ENCODE data around the gene SLC66A2.

DNA sequence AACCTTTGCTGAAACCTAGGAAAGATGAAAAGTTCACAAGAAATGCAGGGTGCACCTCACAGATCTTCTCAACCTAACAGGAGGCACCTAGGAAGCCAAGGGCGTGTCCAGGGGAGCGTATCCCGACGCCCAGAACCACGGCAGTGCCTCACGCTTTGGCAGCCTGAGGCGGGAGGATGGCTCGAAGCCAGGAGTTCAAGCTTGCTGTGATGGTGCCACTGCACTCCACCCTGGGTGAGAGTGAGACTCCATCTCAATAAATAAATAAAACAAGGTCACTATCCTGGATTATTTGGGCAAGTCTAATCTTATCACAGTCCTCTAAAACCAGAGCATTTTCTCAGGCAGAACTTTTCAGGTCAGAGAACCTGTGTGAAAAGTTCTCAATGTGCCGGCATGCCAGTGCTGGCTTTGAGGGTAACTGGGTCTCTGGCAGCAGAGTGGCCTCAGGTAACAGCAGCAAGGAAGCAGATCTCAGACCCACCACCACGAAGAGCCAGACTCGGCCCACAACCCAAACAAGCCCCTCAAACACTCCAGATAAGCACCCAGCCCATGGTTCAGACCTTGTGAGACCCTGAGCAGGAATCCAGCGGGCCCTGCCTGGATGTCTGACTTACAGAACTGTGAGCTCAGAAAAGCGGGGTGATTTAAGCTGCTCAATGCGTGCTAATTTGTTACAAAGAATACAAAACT lies 24.7 kb upstream of the SLC66A2 start:
- no peak for TF ChIP-seq EZH2 (optimal IDR thresholded peaks at IDR 0.05; ENCODE audit: low read depth, low read length)
- TF ChIP-seq, protein P1, sequence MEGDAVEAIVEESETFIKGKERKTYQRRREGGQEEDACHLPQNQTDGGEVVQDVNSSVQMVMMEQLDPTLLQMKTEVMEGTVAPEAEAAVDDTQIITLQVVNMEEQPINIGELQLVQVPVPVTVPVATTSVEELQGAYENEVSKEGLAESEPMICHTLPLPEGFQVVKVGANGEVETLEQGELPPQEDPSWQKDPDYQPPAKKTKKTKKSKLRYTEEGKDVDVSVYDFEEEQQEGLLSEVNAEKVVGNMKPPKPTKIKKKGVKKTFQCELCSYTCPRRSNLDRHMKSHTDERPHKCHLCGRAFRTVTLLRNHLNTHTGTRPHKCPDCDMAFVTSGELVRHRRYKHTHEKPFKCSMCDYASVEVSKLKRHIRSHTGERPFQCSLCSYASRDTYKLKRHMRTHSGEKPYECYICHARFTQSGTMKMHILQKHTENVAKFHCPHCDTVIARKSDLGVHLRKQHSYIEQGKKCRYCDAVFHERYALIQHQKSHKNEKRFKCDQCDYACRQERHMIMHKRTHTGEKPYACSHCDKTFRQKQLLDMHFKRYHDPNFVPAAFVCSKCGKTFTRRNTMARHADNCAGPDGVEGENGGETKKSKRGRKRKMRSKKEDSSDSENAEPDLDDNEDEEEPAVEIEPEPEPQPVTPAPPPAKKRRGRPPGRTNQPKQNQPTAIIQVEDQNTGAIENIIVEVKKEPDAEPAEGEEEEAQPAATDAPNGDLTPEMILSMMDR (IDR thresholded peaks at IDR 0.05; ENCODE audit: low read length): no peak
- TF ChIP-seq EZH2phosphoT487 (IDR thresholded peaks at IDR 0.05; ENCODE audit: low read length): no peak

Measured in MM.1S (cell line).